IMR-90 (cell line): ENCODE measurements around the gene ICAM4. TPM values are rescaled to one million over a fixed set of nuclear protein-coding genes. Genes with fewer than 3 reads are reported as not detected.
"Not testable (repeated sequence)": the region's sequence is repeated elsewhere in the genome, so short reads cannot be mapped to it uniquely, and the experiment has no call there.

Source experiments
- ATAC-seq: fragments of 200-7000 bp; cut with Tn5 transposase; 2 replicates; pipeline ENCODE4 v1.9.1; 2020; ENCODE audit warnings: low read depth, mild to moderate bottlenecking, moderate library complexity
- BruUV-seq: library from RNA; stranded (reverse); fragments of 400-500 nt; replicated peaks from 2 replicates; lab custom pipeline; 2021; lab: Mats Ljungman, UMichigan
- CTCF ChIA-PET: fragments of 300-600 bp; formaldehyde crosslinking; extraction: SDS; loops from one replicate; lab custom pipeline; 2021; ENCODE audit warnings: antibody characterized with exemption; lab: Yijun Ruan, JAX
- POLR2A ChIA-PET: fragments of 300-600 bp; sonication (Branson Sonifier 250); formaldehyde crosslinking; loops from one replicate; lab custom pipeline; 2022; ENCODE audit warnings: antibody characterized with exemption; ENCODE audit not compliant: unreplicated experiment; lab: Charles Lee
- DNase-seq: peaks from one replicate; pipeline ENCODE4 v3.0.0; 2013
- H2AFZ ChIP-seq: replicated peaks from 2 replicates; pipeline ENCODE3; 2013; ENCODE audit warnings: low read length, mild to moderate bottlenecking; ENCODE audit not compliant: poor library complexity
- H2AK5ac ChIP-seq: 2 replicates; pipeline ENCODE4 v1.6.1; 2013; ENCODE audit warnings: low read depth, low read length, inconsistent platforms
- H2AK9ac ChIP-seq: replicated peaks from 2 replicates; pipeline ENCODE3; 2013; ENCODE audit warnings: mild to moderate bottlenecking, low read depth, low read length, moderate library complexity; ENCODE audit not compliant: poor library complexity
- H2BK120ac ChIP-seq: 2 replicates; pipeline ENCODE4 v1.6.1; 2013; ENCODE audit warnings: low read depth, low read length, inconsistent platforms
- H2BK15ac ChIP-seq: 3 replicates; pipeline ENCODE4 v1.6.1; 2013; ENCODE audit warnings: low read depth, low read length, inconsistent platforms
- H2BK20ac ChIP-seq: 2 replicates; pipeline ENCODE4 v1.6.1; 2013; ENCODE audit warnings: low read depth, mild to moderate bottlenecking, inconsistent platforms, low read length, moderate library complexity
- H2BK5ac ChIP-seq: 2 replicates; pipeline ENCODE4 v1.6.1; 2013; ENCODE audit warnings: mild to moderate bottlenecking, low read depth, low read length, inconsistent platforms; ENCODE audit not compliant: poor library complexity, severe bottlenecking
- H3K14ac ChIP-seq: replicated peaks from 2 replicates; pipeline ENCODE4 v1.6.1; 2013; ENCODE audit warnings: low read depth, low read length, inconsistent platforms
- H3K18ac ChIP-seq: 2 replicates; pipeline ENCODE4 v1.6.1; 2013; ENCODE audit warnings: low read depth, low read length, control low read depth
- H3K23ac ChIP-seq: 2 replicates; pipeline ENCODE4 v1.6.1; 2013; ENCODE audit warnings: low read depth, low read length, inconsistent platforms
- H3K27ac ChIP-seq: 2 replicates; pipeline ENCODE4 v1.5.1; 2013; ENCODE audit warnings: mild to moderate bottlenecking, control low read depth, low read length; ENCODE audit not compliant: insufficient read depth
- H3K27me3 ChIP-seq: 2 replicates; pipeline ENCODE4 v1.6.1; 2013; ENCODE audit warnings: low read length; ENCODE audit not compliant: control insufficient read depth, insufficient read depth
- H3K36me3 ChIP-seq: 2 replicates; pipeline ENCODE4 v1.6.1; 2013; ENCODE audit warnings: low read length, mixed read lengths; ENCODE audit not compliant: control insufficient read depth, insufficient read depth
- H3K4ac ChIP-seq: 2 replicates; pipeline ENCODE4 v1.6.1; 2013; ENCODE audit warnings: low read depth, low read length, inconsistent platforms
- H3K4me1 ChIP-seq: 2 replicates; pipeline ENCODE4 v1.6.1; 2013; ENCODE audit warnings: low read length, mixed read lengths; ENCODE audit not compliant: control insufficient read depth, insufficient read depth
- H3K4me2 ChIP-seq: 2 replicates; pipeline ENCODE4 v1.6.1; 2013; ENCODE audit warnings: low read depth, mild to moderate bottlenecking, control low read depth, low read length, moderate library complexity
- H3K4me3 ChIP-seq: 2 replicates; pipeline ENCODE4 v1.5.1; 2013; ENCODE audit warnings: low read depth, mild to moderate bottlenecking, control low read depth, low read length, moderate library complexity; ENCODE audit not compliant: insufficient read depth
- H3K56ac ChIP-seq: 2 replicates; pipeline ENCODE4 v1.6.1; 2013; ENCODE audit warnings: low read length, inconsistent platforms; ENCODE audit not compliant: insufficient read depth; ENCODE audit errors: extremely low read depth
- H3K79me1 ChIP-seq, 2 experiments: 2 replicates each; pipeline ENCODE4 v1.6.1; 2013; ENCODE audit warnings: low read length in 2 of 2, inconsistent platforms in 1 of 2, low read depth in 1 of 2
- H3K9ac ChIP-seq: 2 replicates; pipeline ENCODE4 v1.6.1; 2013; ENCODE audit warnings: low read depth, low read length, control low read depth
- H3K9me1 ChIP-seq: 2 replicates; pipeline ENCODE4 v1.6.1; 2013; ENCODE audit warnings: low read length, inconsistent platforms; ENCODE audit not compliant: insufficient read depth
- H3K9me3 ChIP-seq: 2 replicates; pipeline ENCODE4 v1.6.1; 2013; ENCODE audit warnings: low read length; ENCODE audit not compliant: control insufficient read depth, insufficient read depth
- H4K20me1 ChIP-seq: 2 replicates; pipeline ENCODE4 v1.6.1; 2013; ENCODE audit warnings: low read length, inconsistent platforms; ENCODE audit not compliant: insufficient read depth
- H4K5ac ChIP-seq: 2 replicates; pipeline ENCODE4 v1.6.1; 2013; ENCODE audit warnings: mild to moderate bottlenecking, low read depth, low read length, control low read depth
- H4K8ac ChIP-seq, 2 experiments: 2 replicates each; pipeline ENCODE4 v1.6.1; 2013; ENCODE audit warnings: low read depth in 2 of 2, low read length in 2 of 2, control low read depth in 1 of 2, inconsistent platforms in 1 of 2
- H4K91ac ChIP-seq: 2 replicates; pipeline ENCODE4 v1.6.1; 2013; ENCODE audit warnings: low read depth, low read length, inconsistent platforms; ENCODE audit not compliant: insufficient read depth
- WGBS, 2 experiments: methylation state at CpG; one replicate each; pipeline versions ENCODE4 v1.1.5 to v1.1.7; 2013; ENCODE audit warnings: missing lambda C conversion rate in 2 of 2; ENCODE audit not compliant: insufficient read length in 1 of 2; ENCODE audit errors: extremely low coverage in 2 of 2; 5-methylcytosine and 5-hydroxymethylcytosine counted together
- dilution Hi-C: fragments of 300-500 bp; cut with HindIII; formaldehyde crosslinking; loops from one replicate; pipeline ENCODE4 v1.14.3; 2018; ENCODE audit warnings: low sequenced_read_pairs; ENCODE audit not compliant: unreplicated experiment
- in situ Hi-C: fragments of 300-500 bp; cut with MboI; formaldehyde crosslinking; loops from 3 replicates; pipeline ENCODE4 v1.14.3; 2019; ENCODE audit warnings: low sequenced_read_pairs, inconsistent platforms, mixed read lengths
- intact Hi-C: fragments of 100-400 bp; cut with micrococcal nuclease; formaldehyde crosslinking; loops from 2 replicates; pipeline ENCODE4 v1.10.0; 2022
- polyA plus RNA-seq, 3 experiments: library from polyadenylated mRNA; depleted of rRNA; stranded (reverse); fragments of >200 nt; gene quantifications; 2 replicates each; pipeline ENCODE4 v1.2.3, GENCODE V29; 2012; ENCODE audit warnings: low replicate concordance in 1 of 3
- total RNA-seq: library from RNA; depleted of rRNA; stranded (reverse); fragments of >200 nt; gene quantifications from 2 replicates; pipeline ENCODE4 v1.2.3, GENCODE V29; 2012

The ICAM4 gene
- total and polyA plus RNA-seq, 2 of the 4 experiments (the other 2 are of a cell fraction) = 2.3 to 4.0 TPM

- H3K4ac ChIP-seq, H3K23ac ChIP-seq, POLR2A ChIA-PET, H2BK5ac ChIP-seq, H3K27ac ChIP-seq, H2BK15ac ChIP-seq, H3K4me3 ChIP-seq, H3K79me1 ChIP-seq, ATAC-seq, H4K8ac ChIP-seq, H3K14ac ChIP-seq, DNase-seq, H2BK20ac ChIP-seq, H4K20me1 ChIP-seq, H4K91ac ChIP-seq, H3K9me3 ChIP-seq, H3K4me1 ChIP-seq, H3K4me2 ChIP-seq, H3K18ac ChIP-seq, H2AFZ ChIP-seq, CTCF ChIA-PET, H2AK5ac ChIP-seq, H3K36me3 ChIP-seq, H3K27me3 ChIP-seq, H3K56ac ChIP-seq, BruUV-seq, in situ Hi-C loops, intact Hi-C loops, dilution Hi-C loops, H3K9ac ChIP-seq, H4K5ac ChIP-seq, H2AK9ac ChIP-seq, H2BK120ac ChIP-seq, H3K9me1 ChIP-seq: not testable (repeated sequence)
- 100% methylated on average over 1 of the region's 5 CpGs; no CpG with 5 or more reads in 1 of the 2 experiments for WGBS, 2 experiments
These were observed 4.7 kb upstream of the ICAM4 start for GRCh38 chr19:10282043-10282442.
